ENCODE measurements around the gene AMZ1. TPM values are rescaled to one million over a fixed set of nuclear protein-coding genes. Genes with fewer than 3 reads are reported as not detected.

Gene AMZ1
- total and polyA plus RNA-seq, 2 experiments from 2014 or later, result 3.4 to 5.9 TPM

DNA sequence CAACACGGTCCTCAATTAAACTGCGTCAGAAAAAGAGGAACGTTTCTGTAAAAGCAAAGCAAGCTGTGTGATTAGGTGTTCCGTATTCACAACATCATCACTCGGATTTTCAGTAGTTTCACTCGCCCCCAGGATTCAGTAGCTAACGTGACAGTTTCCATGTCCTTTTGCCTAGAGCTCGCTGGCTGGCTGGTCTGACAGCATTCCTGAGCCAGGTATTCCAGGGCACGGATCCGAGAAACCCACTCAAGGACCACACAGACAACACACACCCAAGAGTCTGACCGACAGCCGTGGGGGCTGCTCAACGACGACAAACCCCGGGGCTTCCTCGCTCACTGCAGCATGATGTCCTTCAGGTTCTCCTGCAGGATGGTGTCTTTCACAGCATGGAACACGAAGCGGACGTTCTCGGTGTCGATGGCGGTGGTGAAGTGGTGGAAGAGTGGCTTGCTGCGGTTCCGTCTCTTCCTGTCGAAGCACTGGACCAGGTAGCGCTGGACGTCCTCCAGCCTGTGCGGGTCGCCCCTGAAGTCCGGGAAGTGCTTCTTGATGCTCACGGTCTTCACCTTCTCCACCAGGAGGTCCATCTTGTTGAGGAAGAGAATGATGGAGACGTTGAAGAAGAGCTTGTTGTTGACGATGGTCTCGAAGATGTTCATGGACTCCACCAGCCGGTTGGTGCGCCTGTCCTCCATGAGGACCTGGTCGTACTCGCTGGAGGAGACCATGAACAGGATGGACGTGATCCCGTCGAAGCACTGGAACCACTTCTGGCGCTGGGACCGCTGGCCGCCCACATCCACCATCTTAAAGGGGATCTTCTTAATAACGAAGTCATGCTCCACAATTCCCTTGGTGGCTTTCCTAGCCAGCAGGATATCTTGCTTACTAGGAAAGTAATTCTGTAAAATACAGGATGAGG lies 43.1 kb downstream of the AMZ1 start:
- Histone ChIP-seq H4K20me1 (ENCODE audit: insufficient read depth) (no peaks in the 10 kb centered on the region), H3K36me3 (ENCODE audit: low read depth) (no peaks in the 10 kb centered on the region; the same call in 1 of the 2 replicates), H3K4me3 (no peak overlapping the region), H3K9me2 (ENCODE audit: insufficient read depth) (no peaks in the 10 kb centered on the region), H3K79me2 (ENCODE audit: insufficient read depth) (peaks cover 52% of the 10 kb centered on the region), H3K9me3 (ENCODE audit: low read depth) (no peaks in the 10 kb centered on the region), H3K27ac (no peak overlapping the region), H3F3A (ENCODE audit: insufficient read depth) (0 out of 2 replicates have a peak, but pooled peaks cover 6% of the 10 kb centered on the region), H2AFZ (no peak overlapping the region), H3K4me2 (ENCODE audit: unreplicated experiment) (no peak overlapping the region), H3K27me3 (replicated peaks; ENCODE audit: insufficient read depth) (no peaks in the 10 kb centered on the region), H3K4me1 (ENCODE audit: insufficient read depth) (no peaks in the 10 kb centered on the region), H3K9ac (no peak overlapping the region)
- TF ChIP-seq EZH2 (IDR thresholded peaks at IDR 0.05; ENCODE audit: insufficient read depth, poor library complexity, severe bottlenecking) (no peak), EZH2phosphoT487 (IDR thresholded peaks at IDR 0.05; ENCODE audit: insufficient read depth, low read depth) (no peak)
- 91 to 92% methylated on average over 44 to 45 of the region's 45 CpGs for WGBS, 2 experiments (ENCODE audit: low coverage in 1 of 2, low lambda C conversion rate in 2 of 2, missing lambda C conversion rate in 2 of 2)
- no peak for DNase-seq
- in situ Hi-C loops (cut with MboI), result no loop called here

GRCh38 chr7:2732388-2732787 lies 44.4 kb downstream of the AMZ1 start:
- Histone ChIP-seq H3K4me3 (no peak overlapping the region), H3K9me2 (ENCODE audit: insufficient read depth) (no peaks in the 10 kb centered on the region), H4K20me1 (ENCODE audit: insufficient read depth) (no peaks in the 10 kb centered on the region), H3K4me2 (ENCODE audit: unreplicated experiment) (no peak overlapping the region), H3K27ac (no peak overlapping the region), H3K4me1 (ENCODE audit: insufficient read depth) (no peaks in the 10 kb centered on the region), H2AFZ (no peak overlapping the region), H3K9ac (no peak overlapping the region), H3K79me2 (ENCODE audit: insufficient read depth) (peaks cover 64% of the 10 kb centered on the region), H3K9me3 (ENCODE audit: low read depth) (no peaks in the 10 kb centered on the region), H3K27me3 (replicated peaks; ENCODE audit: insufficient read depth) (no peaks in the 10 kb centered on the region), H3F3A (ENCODE audit: insufficient read depth) (0 out of 2 replicates have a peak, but pooled peaks cover 6% of the 10 kb centered on the region), H3K36me3 (ENCODE audit: low read depth) (no peaks in the 10 kb centered on the region; the same call in 1 of the 2 replicates)
- in situ Hi-C loops (cut with MboI), result no loop called here
- DNase-seq, result no peak
- 92 to 94% methylated on average over 9 of the region's 9 CpGs for WGBS, 2 experiments (ENCODE audit: low coverage in 1 of 2, low lambda C conversion rate in 2 of 2, missing lambda C conversion rate in 2 of 2)
- no peak for TF ChIP-seq EZH2phosphoT487 (IDR thresholded peaks at IDR 0.05; ENCODE audit: insufficient read depth, low read depth)
- no peak for TF ChIP-seq EZH2 (IDR thresholded peaks at IDR 0.05; ENCODE audit: insufficient read depth, poor library complexity, severe bottlenecking)

DNA sequence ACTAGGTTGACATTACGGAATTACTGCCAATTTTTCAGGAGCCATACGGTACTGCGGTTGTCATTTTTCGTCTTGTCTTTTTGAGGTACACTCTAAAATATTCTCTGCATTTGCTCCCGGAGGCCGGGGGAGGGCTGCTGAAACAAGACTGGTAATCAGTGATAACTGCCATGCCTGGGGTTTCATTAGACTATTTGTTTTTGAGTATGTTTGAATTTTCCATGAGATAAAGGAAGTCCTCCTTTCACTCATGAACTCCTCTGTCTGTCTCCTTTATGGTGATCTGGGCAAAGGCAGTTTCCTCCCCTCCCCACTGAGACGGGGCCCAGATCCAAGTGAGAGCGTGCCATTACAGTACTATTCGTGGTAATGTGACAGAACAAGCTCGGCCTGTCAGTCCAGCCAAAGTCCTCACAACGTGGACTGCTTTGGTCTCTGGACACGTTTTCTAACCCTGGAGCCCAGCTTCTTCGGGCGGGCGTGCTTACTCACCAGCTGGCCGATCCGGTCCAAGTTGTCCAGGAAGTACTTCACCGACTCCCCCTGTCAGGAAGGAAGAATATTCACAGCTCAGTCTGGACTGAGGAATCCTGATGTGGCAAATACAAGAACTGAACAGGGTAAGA lies 45.1 kb downstream of the AMZ1 start:
- Histone ChIP-seq H3K36me3 (ENCODE audit: low read depth) (no peaks in the 10 kb centered on the region; the same call in 1 of the 2 replicates), H3K4me3 (no peak overlapping the region), H3K27ac (peak overlapping the region; percentile 21; the same call in 1 of the 2 replicates), H3K9me2 (ENCODE audit: insufficient read depth) (no peaks in the 10 kb centered on the region), H3K9me3 (ENCODE audit: low read depth) (no peaks in the 10 kb centered on the region), H3K27me3 (replicated peaks; ENCODE audit: insufficient read depth) (no peaks in the 10 kb centered on the region), H3K4me1 (ENCODE audit: insufficient read depth) (no peaks in the 10 kb centered on the region), H3K9ac (no peak overlapping the region), H3F3A (ENCODE audit: insufficient read depth) (0 out of 2 replicates have a peak, but pooled peaks cover 6% of the 10 kb centered on the region), H3K79me2 (ENCODE audit: insufficient read depth) (peaks cover 69% of the 10 kb centered on the region), H3K4me2 (ENCODE audit: unreplicated experiment) (no peak overlapping the region), H2AFZ (no peak overlapping the region), H4K20me1 (ENCODE audit: insufficient read depth) (no peaks in the 10 kb centered on the region)
- TF ChIP-seq EZH2phosphoT487 (IDR thresholded peaks at IDR 0.05; ENCODE audit: insufficient read depth, low read depth), result no peak
- no peak for TF ChIP-seq EZH2 (IDR thresholded peaks at IDR 0.05; ENCODE audit: insufficient read depth, poor library complexity, severe bottlenecking)
- peak; percentile 64 for DNase-seq
- WGBS, 2 experiments (ENCODE audit: low coverage in 1 of 2, low lambda C conversion rate in 2 of 2, missing lambda C conversion rate in 2 of 2), result 41 to 47% methylated on average over 18 of the region's 18 CpGs
- in situ Hi-C loops (cut with MboI), result no loop called here

- H3K79me2 ChIP-seq (ENCODE audit: insufficient read depth), result peaks cover 75% of the 10 kb centered on the region
- in situ Hi-C loops (cut with MboI), result no loop called here
- no peaks in the 10 kb centered on the region for H4K20me1 ChIP-seq (ENCODE audit: insufficient read depth)
- no peak overlapping the region for H3K9ac ChIP-seq
- H3K9me3 ChIP-seq (ENCODE audit: low read depth), result no peaks in the 10 kb centered on the region
- 97 to 98% methylated on average over 24 of the region's 24 CpGs for WGBS, 2 experiments (ENCODE audit: low coverage in 1 of 2, low lambda C conversion rate in 2 of 2, missing lambda C conversion rate in 2 of 2)
- H2AFZ ChIP-seq, result no peak overlapping the region
- H3K4me3 ChIP-seq, result no peak overlapping the region
- H3K4me1 ChIP-seq (ENCODE audit: insufficient read depth), result no peaks in the 10 kb centered on the region
- 0 out of 2 replicates have a peak, but pooled peaks cover 6% of the 10 kb centered on the region for H3F3A ChIP-seq (ENCODE audit: insufficient read depth)
- no peaks in the 10 kb centered on the region for H3K27me3 ChIP-seq (replicated peaks; ENCODE audit: insufficient read depth)
- no peaks in the 10 kb centered on the region; the same call in 1 of the 2 replicates for H3K36me3 ChIP-seq (ENCODE audit: low read depth)
- DNase-seq, result no peak
- H3K9me2 ChIP-seq (ENCODE audit: insufficient read depth), result no peaks in the 10 kb centered on the region
- H3K4me2 ChIP-seq (ENCODE audit: unreplicated experiment), result no peak overlapping the region
- TF ChIP-seq EZH2 (IDR thresholded peaks at IDR 0.05; ENCODE audit: insufficient read depth, poor library complexity, severe bottlenecking) (no peak), EZH2phosphoT487 (IDR thresholded peaks at IDR 0.05; ENCODE audit: insufficient read depth, low read depth) (no peak)
- no peak overlapping the region for H3K27ac ChIP-seq
Measured at GRCh38 chr7:2734084-2734686, 46.2 kb downstream of the AMZ1 start.
